AG10803 (cell line): Measurements from ENCODE around the gene AKIP1.

ENCODE experiments used
- DNase-seq: peaks from one replicate; pipeline ENCODE4 v3.0.0; 2010; ENCODE audit warnings: low read depth
- H3K4me3 ChIP-seq: 2 replicates; pipeline ENCODE4 v1.5.1; 2011; ENCODE audit warnings: mild to moderate bottlenecking, low read length, control low read depth
- CTCF ChIP-seq: conservative IDR thresholded peaks from 2 replicates; pipeline ENCODE4 v1.5.1; 2011; ENCODE audit warnings: mild to moderate bottlenecking, low read length, control low read depth, inconsistent platforms

The AKIP1 gene

GRCh38 chr11:8962841-8963240 lies 51.9 kb downstream of the AKIP1 start:
- peak overlapping the region; percentile 87 for H3K4me3 ChIP-seq
- DNase-seq: no peak
- TF ChIP-seq CTCF: no peak

GRCh38 chr11:8963569-8964323 lies 52.8 kb downstream of the AKIP1 start:
- no peak for TF ChIP-seq CTCF

GRCh38 chr11:8964324-8965320 lies 53.6 kb downstream of the AKIP1 start, which contains the start of gene TMEM9B:
TSS of gene TMEM9B (minus strand) at chr11:8964442. CDS start at chr11:8964313, 129 bp downstream.
- peak; percentile 81 for DNase-seq
- H3K4me3 ChIP-seq: peak within 1 kb of the TSS; percentile 87
- no peak for TF ChIP-seq CTCF

More at GRCh38 chr11:8963569-8964323, 52.8 kb downstream of the AKIP1 start:
- no peak for DNase-seq
- H3K4me3 ChIP-seq: peak overlapping the region; percentile 87

GRCh38 chr11:8967184-8967583 lies 56.2 kb downstream of the AKIP1 start:
- no peak overlapping the region for H3K4me3 ChIP-seq
- TF ChIP-seq CTCF: no peak
- DNase-seq: no peak
